T1000 (cell line): Measurements from ENCODE around the gene TRIM69.

Source experiments
- DNase-seq: peaks from one replicate; lab custom pipeline; 2025; ENCODE audit warnings: mixed read lengths; lab: John Stamatoyannopoulos, UW

Gene TRIM69

GRCh38 chr15:44808557-44808956, 72.2 kb downstream of the TRIM69 start:
- DNase-seq: no peak

GRCh38 chr15:44810237-44810636, 73.9 kb downstream of the TRIM69 start:
- no peak for DNase-seq

- DNase-seq: no peak
These were observed 75.0 kb downstream of the TRIM69 start for GRCh38 chr15:44811337-44811736.

GRCh38 chr15:44812029-44812517, 75.7 kb downstream of the TRIM69 start:
- no peak for DNase-seq

- DNase-seq: no peak
These were observed 76.9 kb downstream of the TRIM69 start for GRCh38 chr15:44813231-44813630.
